ENCODE data around the gene FN3K.
A peak's percentile ranks its signal among the peaks of the same experiment; 100 is the strongest.
"Not testable (repeated sequence)": the region's sequence is repeated elsewhere in the genome, so short reads cannot be mapped to it uniquely, and the experiment has no call there.

FN3K gene

GRCh38 chr17:82775001-82775823 lies 39.8 kb downstream of the FN3K start:
- DNase-seq (ENCODE audit: low read depth in 2 of 2): no peak

- DNase-seq (ENCODE audit: low read depth in 2 of 2): no peak
Observed at GRCh38 chr17:82776454-82776853, 41.0 kb downstream of the FN3K start.

GRCh38 chr17:82777778-82778375 lies 42.5 kb downstream of the FN3K start:
- DNase-seq (ENCODE audit: low read depth in 2 of 2): not testable (repeated sequence)

- no peak for DNase-seq (ENCODE audit: low read depth in 2 of 2)
Observed at GRCh38 chr17:82779541-82779940, 44.1 kb downstream of the FN3K start.

- no peak for DNase-seq (ENCODE audit: low read depth in 2 of 2)
Observed at GRCh38 chr17:82780195-82780594, 44.8 kb downstream of the FN3K start.

GRCh38 chr17:82780971-82781893 lies 45.8 kb downstream of the FN3K start:
- no peak for DNase-seq (ENCODE audit: low read depth in 2 of 2)

GRCh38 chr17:82781894-82782274 lies 46.5 kb downstream of the FN3K start:
- DNase-seq (ENCODE audit: low read depth in 2 of 2): peak; percentile 60 to 64

GRCh38 chr17:82782657-82783207 lies 47.3 kb downstream of the FN3K start:
- DNase-seq (ENCODE audit: low read depth in 2 of 2): no peak

- no peak for DNase-seq (ENCODE audit: low read depth in 2 of 2)
Observed at GRCh38 chr17:82783498-82783897, 48.1 kb downstream of the FN3K start.

GRCh38 chr17:82785581-82785980 lies 50.2 kb downstream of the FN3K start:
- not testable (repeated sequence) for DNase-seq (ENCODE audit: low read depth in 2 of 2)

- DNase-seq (ENCODE audit: low read depth in 2 of 2): no peak
Observed at GRCh38 chr17:82786427-82786826, 51.0 kb downstream of the FN3K start.

GRCh38 chr17:82787081-82787848 lies 51.9 kb downstream of the FN3K start:
- DNase-seq (ENCODE audit: low read depth in 2 of 2): no peak

GRCh38 chr17:82788206-82789001 lies 53.0 kb downstream of the FN3K start:
- no peak for DNase-seq (ENCODE audit: low read depth in 2 of 2)

- no peak for DNase-seq (ENCODE audit: low read depth in 2 of 2)
Observed at GRCh38 chr17:82789051-82789592, 53.7 kb downstream of the FN3K start.

GRCh38 chr17:82789806-82790205 lies 54.4 kb downstream of the FN3K start:
- no peak for DNase-seq (ENCODE audit: low read depth in 2 of 2)

GRCh38 chr17:82790391-82790790 lies 55.0 kb downstream of the FN3K start:
- no peak for DNase-seq (ENCODE audit: low read depth in 2 of 2)

- DNase-seq (ENCODE audit: low read depth in 2 of 2): no peak
Observed at GRCh38 chr17:82791532-82791931, 56.1 kb downstream of the FN3K start.

GRCh38 chr17:82793974-82794630 lies 58.7 kb downstream of the FN3K start:
- DNase-seq (ENCODE audit: low read depth in 2 of 2): no peak

GRCh38 chr17:82794781-82795482 lies 59.5 kb downstream of the FN3K start:
- DNase-seq (ENCODE audit: low read depth in 2 of 2): no peak
